Karpas-422 (cell line): ENCODE results near the gene EIF4A2. TPM values are rescaled to one million over a fixed set of nuclear protein-coding genes. Genes with fewer than 3 reads are reported as not detected.
A peak's percentile ranks its signal among the peaks of the same experiment; 100 is the strongest.

ENCODE experiments used
- DNase-seq: peaks from one replicate; pipeline ENCODE4 v3.0.0-alpha.2; 2015
- H2AFZ ChIP-seq: fragments of 200-600 bp; sonication (generic); 2 replicates; pipeline ENCODE4 v1.6.1; 2014; ENCODE audit warnings: antibody characterized with exemption, low read length, mixed read lengths
- H3K27ac ChIP-seq: fragments of 200-600 bp; sonication (generic); 2 replicates; pipeline ENCODE4 v1.5.1; 2014; ENCODE audit warnings: mild to moderate bottlenecking, low read length, moderate library complexity
- H3K27me3 ChIP-seq: fragments of 200-600 bp; sonication (generic); 2 replicates; pipeline ENCODE4 v1.6.1; 2014; ENCODE audit warnings: low read length, mixed read lengths
- H3K36me3 ChIP-seq: fragments of 200-600 bp; sonication (generic); 2 replicates; pipeline ENCODE4 v1.6.1; 2014; ENCODE audit warnings: low read length, mixed read lengths; ENCODE audit not compliant: insufficient read depth
- H3K4me1 ChIP-seq: fragments of 200-600 bp; sonication (generic); 2 replicates; pipeline ENCODE4 v1.6.1; 2014; ENCODE audit warnings: mild to moderate bottlenecking, low read length, mixed read lengths
- H3K4me2 ChIP-seq: fragments of 200-600 bp; sonication (generic); 2 replicates; pipeline ENCODE4 v1.6.1; 2014; ENCODE audit warnings: low read length, low read depth, mild to moderate bottlenecking; ENCODE audit not compliant: poor library complexity, severe bottlenecking
- H3K4me3 ChIP-seq: fragments of 200-600 bp; sonication (generic); 2 replicates; pipeline ENCODE4 v1.5.1; 2014; ENCODE audit warnings: mild to moderate bottlenecking, antibody characterized with exemption, low read length, mixed read lengths
- H3K79me2 ChIP-seq: fragments of 200-600 bp; sonication (generic); 2 replicates; pipeline ENCODE4 v1.6.1; 2014; ENCODE audit warnings: mild to moderate bottlenecking, low read length, mixed read lengths
- H3K9ac ChIP-seq: fragments of 200-600 bp; sonication (generic); 2 replicates; pipeline ENCODE4 v1.6.0; 2014; ENCODE audit warnings: low read length
- H3K9me2 ChIP-seq: fragments of 200-600 bp; sonication (generic), shearing (Covaris generic); replicated peaks from 2 replicates; pipeline ENCODE4 v1.6.0; 2014; ENCODE audit warnings: mild to moderate bottlenecking, low read length, moderate library complexity; ENCODE audit not compliant: insufficient read depth
- H3K9me3 ChIP-seq: fragments of 300-700, 200-600 bp; sonication (generic); 2 replicates; pipeline ENCODE4 v1.6.1; 2014; ENCODE audit warnings: low read length, mixed read lengths
- H4K20me1 ChIP-seq: fragments of 200-600 bp; sonication (generic); 2 replicates; pipeline ENCODE4 v1.6.1; 2014; ENCODE audit warnings: mild to moderate bottlenecking, antibody characterized with exemption, low read length, low read depth; ENCODE audit not compliant: insufficient read depth
- total RNA-seq: library from RNA; depleted of rRNA; stranded (reverse); fragments of >200 nt; shearing (Covaris generic); gene quantifications from 2 replicates; pipeline ENCODE4 v1.2.3, GENCODE V29; 2014; ENCODE audit warnings: low replicate concordance

EIF4A2 gene
- total RNA-seq, 1 experiment from 2014 or later: 657 TPM

- Histone ChIP-seq H3K9ac (no peak overlapping the region), H3K9me2 (no peaks in the 10 kb centered on the region), H3K27ac (no peak overlapping the region), H3K4me1 (peaks cover 23% of the 10 kb centered on the region), H3K27me3 (no peaks in the 10 kb centered on the region), H3K4me3 (no peak overlapping the region), H3K4me2 (no peak overlapping the region), H3K36me3 (peaks cover 8% of the 10 kb centered on the region), H2AFZ (no peak overlapping the region), H3K9me3 (no peaks in the 10 kb centered on the region), H3K79me2 (peaks cover 12% of the 10 kb centered on the region), H4K20me1 (peaks cover 10% of the 10 kb centered on the region)
- DNase-seq: no peak
Measured at GRCh38 chr3:186779204-186779603, 4.2 kb upstream of the EIF4A2 start.

DNA sequence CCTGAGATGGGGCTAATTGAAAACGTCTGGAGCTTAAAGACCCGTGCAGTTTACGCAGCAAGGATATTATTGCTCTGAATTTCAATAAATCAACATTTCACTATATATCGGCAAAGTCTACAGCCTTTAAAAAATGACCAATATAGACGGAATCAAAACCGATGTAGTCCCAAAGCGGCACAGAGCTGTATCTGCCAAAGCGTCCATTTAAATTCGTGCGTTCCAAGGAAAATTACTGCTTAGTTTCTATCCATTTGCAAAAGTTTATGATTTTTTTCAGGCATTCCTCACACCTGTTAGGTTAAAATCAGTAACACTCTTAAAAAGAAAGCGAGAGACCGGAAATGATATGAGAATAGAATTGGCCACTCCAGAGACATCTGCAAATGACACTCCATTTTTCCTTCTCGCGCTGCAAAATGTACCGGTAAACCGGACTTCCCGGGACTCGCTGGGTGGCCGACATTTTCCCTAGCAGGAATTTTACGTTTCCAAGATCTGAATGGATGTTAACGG, 777 bp upstream of the EIF4A2 start:
- H4K20me1 ChIP-seq: peaks cover 41% of the 10 kb centered on the region
- peak overlapping the region; percentile 99 for H3K9ac ChIP-seq
- H3K36me3 ChIP-seq: peaks cover 42% of the 10 kb centered on the region
- peak; percentile 82 for DNase-seq
- peaks cover 43% of the 10 kb centered on the region for H3K4me1 ChIP-seq
- peaks cover 28% of the 10 kb centered on the region for H3K79me2 ChIP-seq
- peak overlapping the region; percentile 87 for H3K4me2 ChIP-seq
- no peaks in the 10 kb centered on the region for H3K9me3 ChIP-seq
- H2AFZ ChIP-seq: peak overlapping the region; percentile 98
- peak overlapping the region; percentile 97 for H3K27ac ChIP-seq
- H3K4me3 ChIP-seq: peak overlapping the region; percentile 86
- H3K27me3 ChIP-seq: no peaks in the 10 kb centered on the region
- no peaks in the 10 kb centered on the region for H3K9me2 ChIP-seq

DNA sequence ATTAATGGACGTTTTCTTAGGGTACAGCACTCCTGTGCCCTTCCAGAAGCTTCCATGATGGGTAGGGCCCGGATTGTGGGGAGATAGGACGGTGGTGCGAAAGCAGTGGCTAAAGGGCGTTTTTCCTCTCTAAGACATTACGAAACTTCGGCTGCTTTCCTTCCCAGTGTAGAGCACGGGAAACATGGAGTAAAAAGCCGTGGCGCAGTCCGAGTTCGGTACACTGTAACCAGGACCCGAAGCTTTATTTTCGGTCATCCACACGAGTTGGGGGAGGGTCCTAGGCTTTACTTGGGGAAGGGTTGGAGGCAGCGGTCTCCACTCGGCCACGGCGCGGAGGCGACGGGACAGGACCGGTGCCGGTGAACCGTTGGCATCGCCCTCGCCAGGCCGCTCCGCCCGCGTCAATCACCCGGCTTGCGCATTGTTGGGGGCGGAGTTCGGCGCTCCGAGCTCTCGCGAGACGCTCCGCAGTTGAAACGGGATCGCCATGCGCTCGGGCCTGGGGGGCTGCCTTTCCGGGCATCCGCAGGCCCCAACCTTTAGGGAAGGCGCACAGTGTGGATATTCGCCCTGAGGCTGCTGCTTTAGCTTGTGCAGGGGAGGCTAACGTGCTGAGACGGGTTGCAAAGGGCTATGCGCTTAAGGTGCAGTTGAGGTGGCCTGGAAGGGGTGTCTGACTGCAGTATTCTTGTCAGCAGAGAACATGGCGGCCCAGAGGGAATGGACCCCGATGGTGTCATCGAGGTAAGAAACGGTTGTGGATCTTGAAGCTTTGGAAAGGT, 546 bp downstream of the EIF4A2 start:
- H4K20me1 ChIP-seq: peaks cover 54% of the 10 kb centered on the region
- peaks cover 55% of the 10 kb centered on the region for H3K36me3 ChIP-seq
- peak overlapping the region; percentile 99 for H3K9ac ChIP-seq
- H2AFZ ChIP-seq: no peak overlapping the region
- H3K4me3 ChIP-seq: peak overlapping the region; percentile 86
- peak overlapping the region; percentile 87 for H3K4me2 ChIP-seq
- no peaks in the 10 kb centered on the region for H3K9me2 ChIP-seq
- H3K27ac ChIP-seq: peak overlapping the region; percentile 97
- peak; percentile 90 for DNase-seq
- H3K27me3 ChIP-seq: no peaks in the 10 kb centered on the region
- H3K79me2 ChIP-seq: peaks cover 28% of the 10 kb centered on the region
- H3K4me1 ChIP-seq: peaks cover 46% of the 10 kb centered on the region
- no peaks in the 10 kb centered on the region for H3K9me3 ChIP-seq

- H3K36me3 ChIP-seq: peaks cover 58% of the 10 kb centered on the region
- no peak overlapping the region for H2AFZ ChIP-seq
- no peaks in the 10 kb centered on the region for H3K27me3 ChIP-seq
- peak; percentile 56 for DNase-seq
- no peaks in the 10 kb centered on the region for H3K9me3 ChIP-seq
- H3K9ac ChIP-seq: peak overlapping the region; percentile 99
- peaks cover 46% of the 10 kb centered on the region for H3K4me1 ChIP-seq
- H3K27ac ChIP-seq: peak overlapping the region; percentile 97
- H3K9me2 ChIP-seq: no peaks in the 10 kb centered on the region
- peaks cover 54% of the 10 kb centered on the region for H4K20me1 ChIP-seq
- peak overlapping the region; percentile 86 for H3K4me3 ChIP-seq
- H3K4me2 ChIP-seq: peak overlapping the region; percentile 87
- H3K79me2 ChIP-seq: peaks cover 28% of the 10 kb centered on the region
Measured at GRCh38 chr3:186784820-186785494, 1.6 kb downstream of the EIF4A2 start.

DNA sequence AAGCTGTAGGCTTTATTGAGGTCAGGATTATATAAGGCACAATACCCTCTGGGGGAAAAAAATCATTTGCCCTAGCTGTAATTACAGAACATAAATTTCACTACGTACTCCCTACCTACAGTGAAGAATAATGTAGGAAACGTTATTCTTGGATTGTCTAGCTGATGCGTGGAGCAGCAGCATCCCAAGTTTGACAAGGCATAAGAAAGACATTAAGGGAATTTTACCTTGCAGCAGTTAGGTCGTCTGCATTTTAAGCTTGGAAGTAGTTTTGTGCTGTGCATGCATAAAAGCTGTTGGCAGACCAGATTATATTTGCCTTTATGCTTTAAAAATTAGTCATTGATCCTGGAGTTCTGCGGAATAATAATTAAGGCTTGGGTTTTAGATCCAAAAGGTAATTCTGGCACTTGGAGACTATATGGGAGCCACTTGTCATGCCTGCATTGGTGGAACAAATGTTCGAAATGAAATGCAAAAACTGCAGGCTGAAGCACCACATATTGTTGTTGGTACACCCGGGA, 2.2 kb downstream of the EIF4A2 start:
- Histone ChIP-seq H3K9me2 (no peaks in the 10 kb centered on the region), H3K79me2 (peaks cover 28% of the 10 kb centered on the region), H3K36me3 (peaks cover 58% of the 10 kb centered on the region), H3K9me3 (no peaks in the 10 kb centered on the region), H3K4me3 (peak overlapping the region; percentile 86), H2AFZ (no peak overlapping the region), H4K20me1 (peaks cover 54% of the 10 kb centered on the region), H3K4me1 (peaks cover 46% of the 10 kb centered on the region), H3K9ac (peak overlapping the region; percentile 99), H3K27ac (peak overlapping the region; percentile 97), H3K27me3 (no peaks in the 10 kb centered on the region), H3K4me2 (peak overlapping the region; percentile 87)
- DNase-seq: peak; percentile 57

- 0 out of 2 replicates have a peak overlapping the region, but pooled peaks have one; percentile 97 for H3K27ac ChIP-seq
- H3K9me3 ChIP-seq: no peaks in the 10 kb centered on the region
- peak overlapping the region; percentile 87 for H3K4me2 ChIP-seq
- H3K9me2 ChIP-seq: no peaks in the 10 kb centered on the region
- H3K4me1 ChIP-seq: peaks cover 50% of the 10 kb centered on the region
- no peaks in the 10 kb centered on the region for H3K27me3 ChIP-seq
- H3K79me2 ChIP-seq: peaks cover 28% of the 10 kb centered on the region
- peaks cover 54% of the 10 kb centered on the region for H4K20me1 ChIP-seq
- H2AFZ ChIP-seq: no peak overlapping the region
- peak; percentile 69 for DNase-seq
- H3K36me3 ChIP-seq: peaks cover 58% of the 10 kb centered on the region
- peak overlapping the region; percentile 86 for H3K4me3 ChIP-seq
- peak overlapping the region; percentile 99; the same call in 1 of the 2 replicates for H3K9ac ChIP-seq
Measured at GRCh38 chr3:186786922-186787321, 3.5 kb downstream of the EIF4A2 start.

GRCh38 chr3:186787642-186788481, 4.5 kb downstream of the EIF4A2 start:
- Histone ChIP-seq H3K79me2 (peaks cover 26% of the 10 kb centered on the region), H2AFZ (no peak overlapping the region), H3K4me2 (peak overlapping the region; percentile 87), H4K20me1 (peaks cover 54% of the 10 kb centered on the region), H3K27me3 (no peaks in the 10 kb centered on the region), H3K27ac (no peak overlapping the region), H3K36me3 (peaks cover 64% of the 10 kb centered on the region), H3K4me3 (no peak overlapping the region), H3K4me1 (peaks cover 49% of the 10 kb centered on the region), H3K9me3 (no peaks in the 10 kb centered on the region), H3K9me2 (no peaks in the 10 kb centered on the region), H3K9ac (no peak overlapping the region)
- DNase-seq: peak; percentile 70
